Upper lobe of left lung (tissue), 6 donors: Measurements from ENCODE around the gene CD84. TPM values are rescaled to one million over a fixed set of nuclear protein-coding genes. Genes with fewer than 3 reads are reported as not detected.

Source experiments
- ATAC-seq, 2 donors: fragments of 200-7000 bp; cut with Tn5 transposase; one replicate each; pipeline ENCODE4 v1.9.1; 2022; ENCODE audit warnings: mild to moderate bottlenecking in 2 of 2, moderate library complexity in 2 of 2; ENCODE audit not compliant: low FRiP score in 2 of 2
- DNase-seq, 2 donors: peaks; one replicate each; pipeline ENCODE4 v3.0.0-alpha.2; 2019 to 2020
- H3K27ac ChIP-seq, 4 donors: fragments of 200-600 bp; sonication (generic); one replicate each; pipeline ENCODE4 v1.5.1; 2016 to 2019
- H3K27me3 ChIP-seq, 4 donors: fragments of 200-600 bp; sonication (generic); one replicate each; pipeline ENCODE4 v1.5.1; 2017 to 2019
- H3K36me3 ChIP-seq, 4 donors: fragments of 200-600 bp; sonication (generic); one replicate each; pipeline ENCODE4 v1.5.1; 2016 to 2019
- H3K4me1 ChIP-seq, 4 donors: fragments of 200-600 bp; sonication (generic); one replicate each; pipeline ENCODE4 v1.5.1; 2018 to 2019
- H3K4me3 ChIP-seq, 4 donors: fragments of 200-600 bp; sonication (generic); one replicate each; pipeline ENCODE4 v1.5.1; 2017 to 2019; ENCODE audit warnings: mild to moderate bottlenecking in 2 of 4, moderate library complexity in 1 of 4
- H3K9me3 ChIP-seq, 4 donors: fragments of 200-600 bp; sonication (generic); one replicate each; pipeline ENCODE4 v1.5.1; 2018 to 2019
- CTCF ChIP-seq, 6 experiments: fragments of 450-650 bp in 4 of 6; fragments of 200-600 bp in 2 of 6; sonication (generic) in 2 of 6; IDR thresholded peaks; one replicate each; pipeline ENCODE4 v1.5.1; 2016 to 2019; ENCODE audit warnings: antibody characterized with exemption in 6 of 6
- EP300 ChIP-seq, 4 donors: sonication (generic); formaldehyde crosslinking; IDR thresholded peaks; one replicate each; pipeline ENCODE4 v1.5.1; 2017; ENCODE audit warnings: antibody characterized with exemption in 4 of 4, control low read depth in 2 of 4
- POLR2A ChIP-seq, 4 donors: fragments of 450-650 bp; IDR thresholded peaks; one replicate each; pipeline ENCODE4 v1.5.1; 2016 to 2017; ENCODE audit warnings: antibody characterized with exemption in 4 of 4, mild to moderate bottlenecking in 2 of 4
- POLR2AphosphoS5 ChIP-seq, 2 donors: sonication (generic); formaldehyde crosslinking; IDR thresholded peaks; one replicate each; pipeline ENCODE4 v1.5.1; 2017; ENCODE audit warnings: antibody characterized with exemption in 2 of 2
- WGBS, 2 donors: methylation state at CpG; one replicate each; pipeline ENCODE4 v1.1.5; 2017 to 2018; 5-methylcytosine and 5-hydroxymethylcytosine counted together
- total RNA-seq, 6 donors: library from RNA; depleted of rRNA in 4 of 6; stranded (reverse); fragments of >200 nt in 4 of 6; gene quantifications; one replicate each; pipeline versions ENCODE4 v1.1.0 to v1.2.1, GENCODE V29; 2016 to 2021
- donor health status: DM: no; HTN: no; CAD: no; lungs with moderate emphysema.
- donor health status: DM: no; HTN: yes; CAD: no; lungs with severe emphysema.

CD84 gene
- total RNA-seq, 6 donors from 2014 or later = 8.9 to 26.4 (median 17.4) TPM

GRCh38 chr1:160615660-160616059 lies 36.4 kb upstream of the CD84 start:
- 83 to 84% methylated on average over 2 of the region's 2 CpGs for WGBS, 2 donors
- ATAC-seq (no peak), DNase-seq (no peak)
- H3K27ac ChIP-seq = no peak overlapping the region
- H3K27me3 ChIP-seq = no peaks in the 10 kb centered on the region
- no peak for TF ChIP-seq CTCF (IDR thresholded peaks at IDR 0.05)
- no peak for TF ChIP-seq POLR2AphosphoS5 (IDR thresholded peaks at IDR 0.05)
- no peak for TF ChIP-seq EP300 (IDR thresholded peaks at IDR 0.05)
- no peak for TF ChIP-seq POLR2A (IDR thresholded peaks at IDR 0.05)
- H3K9me3 ChIP-seq = no peaks in the 10 kb centered on the region
- H3K4me1 ChIP-seq = no peaks in the 10 kb centered on the region
- no peaks in the 10 kb centered on the region for H3K36me3 ChIP-seq
- no peak overlapping the region for H3K4me3 ChIP-seq

- H3K27ac ChIP-seq = no peak overlapping the region
- H3K4me1 ChIP-seq = no peaks in the 10 kb centered on the region
- H3K4me3 ChIP-seq = no peak overlapping the region
- 71 to 78% methylated on average over 5 of the region's 5 CpGs for WGBS, 2 donors
- no peaks in the 10 kb centered on the region for H3K9me3 ChIP-seq
- no peak for DNase-seq
- H3K27me3 ChIP-seq = no peaks in the 10 kb centered on the region
- no peak for TF ChIP-seq CTCF (IDR thresholded peaks at IDR 0.05)
- no peak for TF ChIP-seq POLR2AphosphoS5 (IDR thresholded peaks at IDR 0.05)
- no peak for TF ChIP-seq POLR2A (IDR thresholded peaks at IDR 0.05)
- TF ChIP-seq EP300 (IDR thresholded peaks at IDR 0.05) = no peak
- no peaks in the 10 kb centered on the region for H3K36me3 ChIP-seq
- no peak for ATAC-seq
Observed at GRCh38 chr1:160614410-160614809, 35.1 kb upstream of the CD84 start.

GRCh38 chr1:160612613-160613218 lies 33.4 kb upstream of the CD84 start:
- Histone ChIP-seq H3K27me3 (no peaks in the 10 kb centered on the region), H3K36me3 (no peaks in the 10 kb centered on the region), H3K9me3 (no peaks in the 10 kb centered on the region), H3K4me3 (no peak overlapping the region), H3K27ac (no peak overlapping the region), H3K4me1 (no peaks in the 10 kb centered on the region)
- WGBS, 2 donors = 87 to 89% methylated on average over 6 of the region's 6 CpGs
- ATAC-seq = no peak
- no peak for DNase-seq
- TF ChIP-seq POLR2AphosphoS5 (IDR thresholded peaks at IDR 0.05) = no peak
- TF ChIP-seq EP300 (IDR thresholded peaks at IDR 0.05) = no peak
- TF ChIP-seq POLR2A (IDR thresholded peaks at IDR 0.05) = no peak
- TF ChIP-seq CTCF (IDR thresholded peaks at IDR 0.05) = no peak

- Histone ChIP-seq H3K27me3 (no peaks in the 10 kb centered on the region), H3K9me3 (no peaks in the 10 kb centered on the region), H3K36me3 (no peaks in the 10 kb centered on the region), H3K27ac (no peak overlapping the region), H3K4me3 (no peak overlapping the region), H3K4me1 (peaks cover 0 to 4% (median 0%) of the 10 kb centered on the region in 4 donors)
- WGBS, 2 donors = 10 to 11% methylated on average over 1 of the region's 1 CpG
- ATAC-seq = peak in 1 of 2 donors; percentile 13
- DNase-seq = no peak
- no peak for TF ChIP-seq EP300 (IDR thresholded peaks at IDR 0.05)
- TF ChIP-seq POLR2AphosphoS5 (IDR thresholded peaks at IDR 0.05) = no peak
- no peak for TF ChIP-seq POLR2A (IDR thresholded peaks at IDR 0.05)
- no peak for TF ChIP-seq CTCF (IDR thresholded peaks at IDR 0.05)
Observed at GRCh38 chr1:160610569-160611242, 31.4 kb upstream of the CD84 start.

- TF ChIP-seq EP300 (IDR thresholded peaks at IDR 0.05) (no peak), POLR2AphosphoS5 (IDR thresholded peaks at IDR 0.05) (no peak), CTCF (IDR thresholded peaks at IDR 0.05) (no peak), POLR2A (IDR thresholded peaks at IDR 0.05) (no peak)
- DNase-seq (no peak), ATAC-seq (no peak)
- Histone ChIP-seq H3K9me3 (no peaks in the 10 kb centered on the region), H3K27ac (no peak overlapping the region), H3K27me3 (no peaks in the 10 kb centered on the region), H3K4me3 (no peak overlapping the region), H3K4me1 (peaks cover 0 to 4% (median 0%) of the 10 kb centered on the region in 4 donors), H3K36me3 (no peaks in the 10 kb centered on the region)
Observed at GRCh38 chr1:160608941-160609340, 29.6 kb upstream of the CD84 start.
